Endothelial cell of umbilical vein (primary cell): Measurements from ENCODE around the gene COPS7A. TPM values are rescaled to one million over a fixed set of nuclear protein-coding genes. Genes with fewer than 3 reads are reported as not detected.

Source experiments
- BruUV-seq: library from RNA; stranded (reverse); fragments of 400-500 nt; replicated peaks from 2 replicates; lab custom pipeline; 2021; lab: Mats Ljungman, UMichigan
- CTCF ChIA-PET: fragments of 300-600, 350-600 bp; sonication (Branson Sonifier 250); formaldehyde crosslinking; loops from one replicate; lab custom pipeline; 2021; ENCODE audit warnings: antibody characterized with exemption, inconsistent platforms; lab: Charles Lee
- POLR2A ChIA-PET: fragments of 300-600, 350-600 bp; sonication (Branson Sonifier 250); formaldehyde crosslinking; loops from one replicate; lab custom pipeline; 2021; ENCODE audit warnings: antibody characterized with exemption, inconsistent platforms; lab: Charles Lee
- DNase-seq: peaks from one replicate; pipeline ENCODE4 v3.0.0-alpha.2; 2011; ENCODE audit warnings: low read depth, low spot score
- FAIRE-seq: peaks from 2 replicates; lab custom pipeline; 2011; peaks lifted over from hg19 to GRCh38; lab: Jason Lieb, UNC
- H2AFZ ChIP-seq: 2 replicates; pipeline ENCODE4 v1.6.0; 2012; ENCODE audit warnings: low read depth, low read length, control low read depth, inconsistent platforms
- H3K27ac ChIP-seq: 2 replicates; pipeline ENCODE4 v1.5.1; 2011; ENCODE audit warnings: low read depth, mild to moderate bottlenecking, control low read depth, low read length, moderate library complexity; ENCODE audit not compliant: insufficient read depth
- H3K27me3 ChIP-seq, 2 experiments: 2 replicates each; pipeline versions ENCODE4 v1.6.0 to v1.6.1; 2011; ENCODE audit warnings: low read length in 2 of 2, mixed read lengths in 1 of 2; ENCODE audit not compliant: control insufficient read depth in 2 of 2, insufficient read depth in 2 of 2
- H3K36me3 ChIP-seq, 2 experiments: 2 replicates in 1 of 2; 3 replicates in 1 of 2; pipeline ENCODE4 v1.5.1; 2011; ENCODE audit warnings: low read length in 2 of 2, mild to moderate bottlenecking in 1 of 2, moderate library complexity in 1 of 2; ENCODE audit not compliant: control insufficient read depth in 2 of 2, insufficient read depth in 2 of 2; ENCODE audit errors: extremely low read depth in 1 of 2
- H3K4me1 ChIP-seq: 3 replicates; pipeline ENCODE4 v1.5.1; 2011; ENCODE audit warnings: mild to moderate bottlenecking, low read length; ENCODE audit not compliant: control insufficient read depth, insufficient read depth; ENCODE audit errors: extremely low read depth
- H3K4me2 ChIP-seq: 2 replicates; pipeline ENCODE4 v1.6.1; 2011; ENCODE audit warnings: low read length, control low read depth, mixed read lengths; ENCODE audit not compliant: insufficient read depth
- H3K4me3 ChIP-seq, 3 experiments: fragments of 200-600 bp in 1 of 3; sonication (generic), shearing (Covaris generic) in 1 of 3; replicated peaks in 1 of 3; 2 replicates each; pipeline ENCODE4 v1.5.1; 2011 to 2016; ENCODE audit warnings: control low read depth in 3 of 3, low read length in 3 of 3, mild to moderate bottlenecking in 2 of 3, inconsistent platforms in 1 of 3, low read depth in 1 of 3, moderate library complexity in 1 of 3; ENCODE audit not compliant: insufficient read depth in 1 of 3
- H3K79me2 ChIP-seq: 2 replicates; pipeline ENCODE4 v1.6.0; 2012; ENCODE audit warnings: low read length, inconsistent platforms; ENCODE audit not compliant: control insufficient read depth, insufficient read depth
- H3K9ac ChIP-seq: replicated peaks from 2 replicates; pipeline ENCODE3; 2011; ENCODE audit warnings: low read length, control low read depth; ENCODE audit not compliant: insufficient read depth; ENCODE audit errors: extremely low read depth
- H3K9me1 ChIP-seq: replicated peaks from 3 replicates; pipeline ENCODE4 v1.6.0; 2011; ENCODE audit warnings: mild to moderate bottlenecking, low read length; ENCODE audit not compliant: control insufficient read depth, insufficient read depth; ENCODE audit errors: extremely low read depth
- H3K9me3 ChIP-seq: replicated peaks from 2 replicates; pipeline ENCODE4 v1.5.1; 2012; ENCODE audit warnings: low read length, inconsistent platforms; ENCODE audit not compliant: control insufficient read depth, insufficient read depth
- H4K20me1 ChIP-seq: replicated peaks from 2 replicates; pipeline ENCODE3; 2011; ENCODE audit warnings: mild to moderate bottlenecking, low read length; ENCODE audit not compliant: control insufficient read depth, insufficient read depth; ENCODE audit errors: extremely low read depth
- EZH2 ChIP-seq: IDR thresholded peaks from 2 replicates; pipeline ENCODE4 v1.6.1; 2012; ENCODE audit warnings: borderline replicate concordance, low read depth, mild to moderate bottlenecking, moderate library complexity, low read length, inconsistent platforms; ENCODE audit not compliant: severe bottlenecking
- FOS ChIP-seq: IDR thresholded peaks from 2 replicates; pipeline ENCODE4 v1.6.1; 2011; ENCODE audit warnings: mild to moderate bottlenecking, low read length, moderate library complexity, borderline replicate concordance; ENCODE audit not compliant: insufficient read depth
- GATA2 ChIP-seq: IDR thresholded peaks from 2 replicates; pipeline ENCODE4 v1.7.0; 2011; ENCODE audit warnings: low read depth, mild to moderate bottlenecking, moderate library complexity, mixed read lengths, low read length; ENCODE audit not compliant: insufficient read length, insufficient read depth
- JUN ChIP-seq: IDR thresholded peaks from 2 replicates; pipeline ENCODE4 v1.6.1; 2011; ENCODE audit warnings: borderline replicate concordance, low read depth; ENCODE audit not compliant: insufficient read length, insufficient read depth
- MAX ChIP-seq: IDR thresholded peaks from 2 replicates; pipeline ENCODE4 v1.6.1; 2011; ENCODE audit not compliant: insufficient read depth, insufficient read length
- MYC ChIP-seq: IDR thresholded peaks from one replicate; pipeline ENCODE4 v1.6.1; 2011; ENCODE audit warnings: mild to moderate bottlenecking, low read depth, low read length
- POLR2A ChIP-seq: IDR thresholded peaks from 2 replicates; pipeline ENCODE4 v1.6.1; 2012; ENCODE audit warnings: low read depth, mild to moderate bottlenecking, control low read depth, low read length
- POLR2AphosphoS5 ChIP-seq: IDR thresholded peaks from 2 replicates; pipeline ENCODE4 v1.6.1; 2012; ENCODE audit warnings: low read depth, mild to moderate bottlenecking, control low read depth, low read length, moderate library complexity; ENCODE audit not compliant: insufficient read depth
- dilution Hi-C: fragments of 300-500 bp; cut with MboI; formaldehyde crosslinking; loops from one replicate; pipeline ENCODE4 v1.15.0; 2019; ENCODE audit warnings: low sequenced_read_pairs; ENCODE audit not compliant: extremely low pct_ligation_motif_present
- intact Hi-C: fragments of 100-400 bp; cut with micrococcal nuclease; formaldehyde crosslinking; loops from one replicate; pipeline ENCODE4 v1.10.0; 2022
- polyA plus RNA-seq, 4 experiments: library from polyadenylated mRNA; depleted of rRNA in 3 of 4; stranded (reverse) in 3 of 4; unstranded in 1 of 4; fragments of >200 nt; gene quantifications; 2 replicates each; pipeline versions ENCODE4 v1.2.1 to v1.2.3, GENCODE V29; 2011 to 2012; ENCODE audit warnings: missing spikeins in 1 of 4
- total RNA-seq: library from RNA; stranded (reverse); gene quantifications from 2 replicates; pipeline ENCODE4 v1.2.3, GENCODE V29; 2021
- TF ChIP-seq, protein P1 (sequence below), 2 donors: IDR thresholded peaks; 1 replicate in 1 of 2; 2 replicates in 1 of 2; pipeline ENCODE4 v1.5.1; 2011; ENCODE audit warnings: low read length in 2 of 2, mild to moderate bottlenecking in 2 of 2, moderate library complexity in 2 of 2, control low read depth in 1 of 2, inconsistent platforms in 1 of 2, low read depth in 1 of 2; ENCODE audit not compliant: insufficient read depth in 1 of 2; ENCODE audit errors: extremely low read depth in 1 of 2

The COPS7A gene
- total and polyA plus RNA-seq, 2 donors (not counting 3 experiments of a cell fraction or from before 2014, with no cell fraction given), result 41.1 to 104 TPM

GRCh38 chr12:6695313-6696045 lies 28.4 kb upstream of the COPS7A start:
- CTCF ChIA-PET, result interaction anchor here (0.9 to 4.8 kb wide), 4 partner anchors 11 to 79 kb away, joined by 3 to 63 read pairs (median 3); no protein-coding TSS in a partner anchor

More at GRCh38 chr12:6695313-6696045, 28.4 kb upstream of the COPS7A start:
- FAIRE-seq (no peak), DNase-seq (no peak)
- Histone ChIP-seq H3K27me3 (peaks cover 16 to 25% of the 10 kb centered on the region in 2 experiments), H2AFZ (no peak overlapping the region), H3K4me2 (no peak overlapping the region), H3K79me2 (no peaks in the 10 kb centered on the region), H3K27ac (no peak overlapping the region), H3K9ac (no peak overlapping the region), H3K9me1 (no peaks in the 10 kb centered on the region), H3K9me3 (no peaks in the 10 kb centered on the region), H3K4me1 (peaks cover 2% of the 10 kb centered on the region), H3K36me3 (no peaks in the 10 kb centered on the region), H3K4me3 (no peak overlapping the region), H4K20me1 (no peaks in the 10 kb centered on the region)
- TF ChIP-seq MYC (no peak), JUN (no peak), FOS (no peak), POLR2AphosphoS5 (no peak), POLR2A (no peak), GATA2 (no peak), MAX (no peak), EZH2 (no peak)
- TF ChIP-seq, protein P1, sequence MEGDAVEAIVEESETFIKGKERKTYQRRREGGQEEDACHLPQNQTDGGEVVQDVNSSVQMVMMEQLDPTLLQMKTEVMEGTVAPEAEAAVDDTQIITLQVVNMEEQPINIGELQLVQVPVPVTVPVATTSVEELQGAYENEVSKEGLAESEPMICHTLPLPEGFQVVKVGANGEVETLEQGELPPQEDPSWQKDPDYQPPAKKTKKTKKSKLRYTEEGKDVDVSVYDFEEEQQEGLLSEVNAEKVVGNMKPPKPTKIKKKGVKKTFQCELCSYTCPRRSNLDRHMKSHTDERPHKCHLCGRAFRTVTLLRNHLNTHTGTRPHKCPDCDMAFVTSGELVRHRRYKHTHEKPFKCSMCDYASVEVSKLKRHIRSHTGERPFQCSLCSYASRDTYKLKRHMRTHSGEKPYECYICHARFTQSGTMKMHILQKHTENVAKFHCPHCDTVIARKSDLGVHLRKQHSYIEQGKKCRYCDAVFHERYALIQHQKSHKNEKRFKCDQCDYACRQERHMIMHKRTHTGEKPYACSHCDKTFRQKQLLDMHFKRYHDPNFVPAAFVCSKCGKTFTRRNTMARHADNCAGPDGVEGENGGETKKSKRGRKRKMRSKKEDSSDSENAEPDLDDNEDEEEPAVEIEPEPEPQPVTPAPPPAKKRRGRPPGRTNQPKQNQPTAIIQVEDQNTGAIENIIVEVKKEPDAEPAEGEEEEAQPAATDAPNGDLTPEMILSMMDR (IDR thresholded peaks at IDR 0.05; ENCODE audit: extremely low read depth in 1 of 2, insufficient read depth in 1 of 2, low read depth in 1 of 2, low read length in 2 of 2), result no peak
- POLR2A ChIA-PET, result no interaction called here
- dilution Hi-C loops, result no loop called here
- no TSS peak for BruUV-seq
- intact Hi-C loops, result loop anchor here (5.0 kb wide), 1 partner anchor 143 kb away; no protein-coding TSS in a partner anchor
